HG02981 (cell line): ENCODE measurements around the gene TFB2M.
A peak's percentile ranks its signal among the peaks of the same experiment; 100 is the strongest.
"Not testable (repeated sequence)": the region's sequence is repeated elsewhere in the genome, so short reads cannot be mapped to it uniquely, and the experiment has no call there.

Experiments
- ATAC-seq: cut with Tn5 transposase; IDR thresholded peaks from one replicate; pipeline ENCODE4 v1.9.1; 2021; ENCODE audit warnings: mild to moderate bottlenecking, moderate library complexity; ENCODE audit not compliant: unreplicated experiment

TFB2M gene

DNA sequence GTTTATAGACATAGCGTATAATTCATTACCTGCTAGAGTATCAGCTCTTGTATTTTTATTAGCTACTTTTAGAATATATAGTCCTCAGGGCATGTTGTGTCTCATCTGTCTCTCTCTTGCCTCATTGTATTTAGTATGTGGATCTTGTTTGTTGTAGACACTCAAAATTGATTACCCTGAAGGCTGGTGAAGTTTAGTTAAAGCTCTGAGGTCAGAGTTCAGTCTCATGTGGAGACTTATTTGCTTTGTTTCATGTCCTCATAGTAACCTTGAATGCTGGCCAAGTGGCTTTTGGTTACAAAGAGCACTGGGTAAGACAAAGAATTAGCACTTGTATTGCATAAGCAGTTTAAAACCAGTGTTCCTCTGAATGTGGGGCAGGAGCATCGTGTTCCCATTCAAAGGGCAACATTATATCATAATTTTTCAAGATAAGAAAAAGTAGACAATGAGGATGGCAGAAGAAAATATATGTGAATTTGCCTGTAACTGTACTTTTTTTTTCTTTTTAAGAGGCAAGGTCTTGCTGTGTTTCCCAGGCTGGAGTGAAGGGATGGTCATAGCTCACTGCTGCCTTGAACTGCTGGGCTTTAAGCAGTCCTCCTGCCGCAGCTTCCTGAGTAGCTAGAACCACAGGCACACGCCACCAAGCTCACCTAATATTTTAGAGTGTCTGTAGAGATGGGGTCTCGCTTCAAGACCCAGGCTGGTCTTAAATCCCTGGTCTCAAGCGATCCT, 17.6 kb upstream of the TFB2M start:
- no peak for ATAC-seq

DNA sequence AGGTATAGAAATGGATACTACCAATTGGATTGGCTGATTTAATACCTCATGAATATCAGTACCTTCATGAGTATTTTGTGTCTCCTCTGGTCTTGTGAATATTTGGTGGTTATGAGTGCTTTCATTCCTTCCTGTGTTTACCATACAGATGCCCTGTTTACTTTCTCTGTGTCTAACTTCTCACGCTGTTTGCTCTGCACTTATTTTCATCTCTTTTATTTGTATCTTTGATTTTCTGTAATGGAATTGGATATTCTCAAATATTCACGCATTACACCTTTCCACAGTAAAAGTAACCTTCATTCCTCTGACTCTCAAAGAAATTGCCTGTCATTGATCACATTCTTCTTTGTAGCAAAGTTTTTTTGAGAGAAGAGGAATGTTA, 17.0 kb upstream of the TFB2M start:
- ATAC-seq: no peak

DNA sequence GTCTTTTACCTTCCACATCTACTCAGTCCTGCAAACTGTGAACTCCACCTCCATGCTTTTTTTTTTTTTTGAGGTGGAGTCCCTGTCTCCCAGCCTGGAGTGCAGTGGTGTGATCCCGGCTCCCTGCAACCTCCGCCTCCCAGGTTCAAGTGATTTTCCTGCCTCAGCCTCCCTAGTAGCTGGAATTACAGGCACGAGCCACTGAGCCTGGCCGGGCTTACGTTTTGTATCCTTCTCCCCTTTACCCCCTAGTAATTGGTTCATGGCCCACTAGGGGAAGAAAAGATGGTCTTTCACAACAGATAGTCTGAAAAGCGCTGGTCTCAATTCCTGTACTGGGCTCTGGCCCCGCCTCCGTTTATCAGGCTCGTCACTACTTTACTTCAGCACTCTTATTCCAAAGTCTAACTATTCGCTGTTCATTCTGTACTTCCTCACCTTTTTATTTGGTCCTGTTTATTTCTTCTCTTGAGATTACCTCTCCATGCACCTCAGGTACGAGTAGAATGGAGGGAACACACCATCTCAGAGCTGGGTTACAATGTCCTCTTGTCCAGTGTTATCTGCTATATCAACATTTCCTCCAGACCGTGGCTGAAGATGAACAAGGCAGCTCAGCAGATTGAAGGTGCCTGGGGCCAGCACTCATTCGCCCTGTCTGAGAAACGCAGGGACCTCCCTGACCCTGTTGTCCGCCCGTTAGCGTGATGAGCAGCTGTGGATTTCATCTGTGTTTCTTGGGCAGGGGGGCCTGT, 16.4 kb upstream of the TFB2M start:
- no peak for ATAC-seq

DNA sequence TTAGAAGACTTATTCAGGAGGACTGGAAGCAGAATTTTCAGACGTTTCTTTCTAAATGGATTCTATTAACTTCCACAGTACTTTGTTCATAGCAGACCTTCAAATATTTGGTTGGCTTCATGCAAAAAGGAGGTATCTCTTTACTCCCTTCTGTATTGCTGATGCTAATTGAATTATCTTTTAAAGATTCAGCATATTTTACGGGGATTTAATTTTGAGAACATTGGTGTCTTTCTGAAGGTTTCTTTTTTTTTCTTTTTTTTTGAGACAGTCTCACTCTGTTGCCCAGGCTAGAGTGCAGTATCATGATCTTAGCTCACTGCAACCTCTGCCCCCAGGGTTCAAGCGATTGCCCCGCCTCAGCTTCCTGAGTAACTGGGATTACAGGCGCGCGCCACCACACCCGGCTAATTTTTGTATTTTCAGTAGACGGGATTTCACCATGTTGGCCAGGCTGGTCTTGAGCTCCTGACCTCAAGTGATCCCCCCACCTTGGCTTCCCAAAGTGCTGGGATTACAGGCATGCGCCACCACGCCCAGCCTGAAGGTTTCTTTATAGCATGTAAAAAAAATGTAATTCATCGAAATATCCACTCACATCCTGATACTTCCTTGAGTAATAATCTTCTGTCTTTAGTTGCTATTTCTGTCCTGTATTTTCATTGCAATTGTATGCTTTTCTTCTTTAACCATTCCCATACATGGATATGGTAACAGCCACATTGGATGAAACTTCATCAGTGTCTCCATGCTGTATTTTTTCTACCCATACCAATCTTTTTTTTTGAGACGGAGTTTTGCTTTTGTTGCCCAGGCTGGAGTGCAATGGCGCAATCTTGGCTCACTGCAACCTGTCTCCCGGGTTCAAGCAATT, 14.7 kb upstream of the TFB2M start:
- ATAC-seq: no peak

DNA sequence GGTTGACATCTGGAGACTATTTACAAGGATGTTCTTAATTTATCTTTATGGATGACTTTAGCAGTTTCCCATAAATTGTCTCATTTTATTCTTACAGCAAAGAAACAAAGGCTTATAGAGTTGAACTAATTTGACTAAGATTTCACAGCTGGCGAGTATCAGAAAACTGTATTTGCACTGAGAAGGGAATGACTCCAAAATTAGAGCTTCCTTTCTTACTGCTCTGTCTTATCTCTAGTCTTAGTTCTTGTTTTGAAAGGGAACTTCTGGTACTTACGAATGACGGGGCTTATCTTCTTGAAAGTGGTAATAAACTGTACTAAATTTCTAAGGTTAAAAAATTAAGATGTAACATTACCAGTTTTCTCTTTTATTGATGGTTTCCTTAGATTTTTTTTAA, 13.8 kb upstream of the TFB2M start:
- peak; percentile 74 for ATAC-seq

DNA sequence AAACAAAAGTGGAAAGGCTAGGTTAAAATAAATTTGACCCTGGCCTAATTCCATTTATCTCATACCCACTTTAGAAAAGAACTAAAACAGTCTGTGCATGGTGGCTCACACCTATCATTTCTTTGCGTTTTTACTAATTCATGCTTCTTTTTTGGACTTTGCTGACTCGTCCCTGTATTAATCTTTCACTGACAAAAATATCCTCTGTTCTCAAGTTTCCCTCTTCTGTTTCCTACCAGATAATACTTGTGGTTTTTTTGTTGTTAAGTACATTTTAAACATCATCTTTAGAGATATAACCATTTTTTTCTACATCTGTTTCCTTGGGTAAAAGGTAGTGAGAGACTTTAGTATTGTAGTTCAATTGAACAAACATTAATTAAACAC, 11.7 kb upstream of the TFB2M start:
- ATAC-seq: no peak

DNA sequence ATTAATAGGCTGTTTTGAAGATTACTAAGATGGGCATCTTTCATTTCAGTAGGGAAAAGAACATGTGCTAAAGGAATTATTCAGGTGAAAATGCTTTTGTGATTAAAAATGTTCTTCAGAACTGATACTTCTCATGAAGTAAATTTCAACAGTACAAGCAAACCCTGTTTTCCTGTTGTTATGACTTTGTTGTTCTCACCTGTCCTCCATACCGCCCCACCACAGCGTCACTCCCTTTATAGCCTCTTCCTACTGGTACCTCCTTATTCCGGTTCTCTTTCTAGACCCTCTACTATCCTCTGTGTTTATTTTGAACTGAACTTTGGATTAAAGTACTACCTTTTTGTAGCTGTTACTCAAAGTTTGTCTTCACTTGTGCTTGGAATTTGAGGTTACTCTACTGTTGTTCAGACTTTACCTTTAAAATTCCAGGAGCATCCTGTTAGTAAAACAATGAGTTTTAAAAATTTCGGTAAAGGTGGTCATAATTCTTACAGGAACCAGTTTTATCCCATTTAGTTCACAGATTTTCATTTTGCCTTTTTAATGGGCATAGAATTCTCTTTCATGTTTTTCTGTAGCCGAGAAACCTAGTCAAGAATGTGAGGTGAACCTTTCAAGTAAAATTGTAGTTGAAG, 11.1 kb upstream of the TFB2M start:
- no peak for ATAC-seq

DNA sequence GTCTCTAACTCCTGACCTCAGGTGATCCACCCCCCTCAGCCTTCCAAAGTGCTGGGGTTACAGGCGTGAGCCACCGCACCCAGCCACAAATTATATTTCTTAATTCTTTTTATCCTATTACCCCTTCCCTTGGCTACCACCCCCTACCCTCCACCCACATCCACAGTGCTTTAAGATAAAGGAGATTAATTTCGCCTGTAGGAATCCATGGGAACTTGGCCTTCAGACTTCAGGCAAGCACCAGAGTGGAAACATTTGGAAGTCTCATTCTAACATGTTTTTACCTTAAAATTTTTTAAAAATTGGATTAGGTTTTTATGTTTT, 10.6 kb upstream of the TFB2M start:
- ATAC-seq: no peak

DNA sequence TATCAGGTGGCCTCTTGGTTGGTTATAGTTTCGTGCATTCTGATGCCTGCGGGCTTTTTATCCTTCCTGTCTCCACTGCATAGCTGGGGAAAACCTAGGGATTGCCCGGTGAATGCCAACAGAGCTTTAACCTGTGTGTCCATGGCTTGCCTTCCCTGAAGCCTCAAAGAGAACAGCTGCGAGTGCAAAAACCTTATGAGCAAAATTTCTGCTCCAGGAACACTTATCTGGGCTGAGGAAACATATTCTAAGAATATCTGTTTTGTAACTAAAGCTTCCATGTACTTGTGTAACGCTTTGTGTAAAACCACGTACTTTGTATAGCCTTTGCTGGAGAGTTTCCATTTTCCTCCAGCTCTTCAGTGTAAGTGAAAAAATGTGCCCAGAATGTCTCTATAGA, 7.4 kb upstream of the TFB2M start:
- ATAC-seq: no peak

DNA sequence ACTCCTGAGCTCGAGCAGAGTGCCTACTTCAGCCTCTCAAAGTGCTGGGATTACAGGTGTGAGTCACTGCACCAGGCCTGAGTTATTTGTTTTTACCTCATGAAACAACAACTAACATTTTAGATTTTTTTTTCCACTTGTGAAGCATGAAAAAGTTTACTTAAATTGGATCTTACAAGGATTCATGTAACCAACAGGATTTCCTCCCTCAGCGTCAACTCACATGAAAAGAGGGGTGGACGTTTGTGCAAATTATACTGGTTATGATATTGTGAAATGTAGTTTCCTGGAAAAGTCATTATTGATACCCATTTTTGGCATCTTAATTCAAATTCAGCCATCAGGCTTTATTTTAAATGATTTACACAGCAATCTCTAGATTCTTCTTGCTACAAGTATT, 6.7 kb upstream of the TFB2M start:
- no peak for ATAC-seq

DNA sequence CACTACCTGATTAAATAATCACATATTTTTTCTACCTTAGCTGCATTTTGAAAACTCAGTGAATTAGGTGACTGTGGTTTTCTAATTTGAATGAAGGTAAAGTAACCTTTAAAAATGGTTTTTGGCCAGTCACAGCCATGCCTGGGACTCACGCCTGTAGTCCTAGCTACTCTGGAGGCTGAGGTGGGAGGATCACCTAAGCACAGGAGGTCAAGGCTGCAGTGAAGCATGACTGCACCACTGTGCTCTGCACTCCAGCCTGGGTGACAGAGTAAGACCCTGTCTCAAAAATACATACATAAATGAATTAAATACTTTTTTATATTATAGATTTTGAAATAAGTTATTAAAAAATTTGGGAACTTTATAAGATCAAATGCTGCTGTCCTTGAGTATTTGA, 5.9 kb upstream of the TFB2M start:
- no peak for ATAC-seq

DNA sequence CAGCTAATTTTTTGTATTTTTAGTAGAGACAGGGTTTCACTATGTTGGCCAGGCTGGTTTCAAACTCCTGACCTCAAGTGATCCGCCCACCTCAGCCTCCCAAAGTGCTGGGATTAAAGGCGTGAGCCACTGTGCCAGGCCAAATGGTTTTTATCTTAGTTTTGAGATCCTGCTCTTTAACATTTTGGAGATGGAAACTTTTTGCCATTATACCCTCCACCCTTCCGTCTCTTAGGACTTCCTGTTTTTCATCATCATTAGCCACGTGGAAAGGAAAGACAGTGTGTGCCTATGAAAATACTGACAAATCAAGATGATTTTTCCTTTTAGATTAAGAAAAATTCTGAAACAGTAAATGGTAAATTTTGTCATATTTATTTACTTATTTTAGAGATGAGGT, 5.2 kb upstream of the TFB2M start:
- not testable (repeated sequence) for ATAC-seq

DNA sequence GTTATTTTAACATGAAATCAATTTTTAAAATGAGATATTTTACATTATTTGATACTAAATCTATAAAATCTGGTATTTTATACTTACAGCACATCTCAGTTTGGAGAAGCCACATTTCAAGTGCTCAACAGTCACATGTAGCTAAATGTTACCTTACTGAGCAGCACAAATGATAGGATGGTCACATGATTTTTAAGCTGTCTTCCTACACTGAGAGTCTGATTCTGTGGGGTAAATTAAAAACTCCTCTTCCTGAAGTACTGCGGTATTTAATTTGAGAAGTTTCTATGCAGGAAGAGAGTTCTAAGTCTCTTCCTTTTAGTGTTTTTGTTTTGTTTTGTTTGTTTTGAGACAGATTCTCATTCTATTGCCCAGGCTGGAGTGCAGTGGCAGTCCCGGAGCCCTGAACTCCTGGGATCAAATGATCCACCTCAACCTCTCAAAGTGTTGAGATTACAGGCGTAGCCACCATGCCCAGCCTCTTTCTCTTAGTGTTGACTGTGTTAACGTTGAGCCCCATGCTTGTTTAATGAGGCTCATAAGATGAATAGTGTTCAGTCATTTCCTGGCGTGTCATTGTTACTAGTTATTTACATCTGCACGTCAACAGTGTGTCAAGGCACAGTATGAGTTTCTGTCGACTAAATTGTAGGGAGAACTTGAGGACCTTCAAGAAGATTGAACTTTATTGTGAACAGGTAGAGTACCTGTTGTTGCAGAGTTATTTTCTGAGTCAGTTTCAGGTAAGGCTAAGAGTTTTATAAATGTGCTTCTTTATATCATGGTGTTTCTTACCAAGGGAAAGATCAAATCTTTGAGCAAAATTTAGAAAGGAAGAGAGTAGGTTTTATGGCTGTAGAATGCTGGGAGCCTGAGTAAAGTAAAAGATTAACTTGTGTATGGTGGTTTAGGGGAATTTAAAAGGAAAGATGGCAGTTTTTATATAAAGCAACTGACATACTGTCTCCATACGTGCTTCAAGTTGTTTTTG, 3.5 kb upstream of the TFB2M start:
- ATAC-seq: no peak

DNA sequence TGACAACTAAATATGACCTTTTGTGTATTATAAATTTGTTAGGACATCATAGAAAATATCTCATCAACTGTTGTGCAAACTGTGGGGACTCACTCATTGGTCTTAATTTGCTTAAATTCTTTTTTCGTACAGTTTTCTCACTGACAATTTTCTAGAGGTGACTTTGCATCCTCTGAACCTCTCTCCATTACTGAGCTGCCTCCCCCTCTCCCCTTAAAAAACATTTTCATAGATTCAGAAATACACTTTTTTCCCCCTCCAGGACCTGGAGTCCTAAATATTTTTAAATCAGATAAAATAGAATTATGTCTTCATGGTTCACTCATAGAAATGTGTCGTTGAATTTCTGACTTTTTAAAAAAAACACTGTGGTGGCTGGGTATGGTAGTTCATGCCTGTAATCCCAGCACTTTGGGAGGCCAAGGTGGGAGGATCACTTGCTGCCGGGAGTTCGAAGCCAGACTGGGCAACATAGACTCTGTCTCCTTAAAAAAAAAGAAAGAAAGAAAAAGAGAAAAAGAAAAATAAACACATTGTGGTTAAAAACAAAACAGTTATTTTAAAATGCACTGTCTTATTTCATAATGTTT, 1.7 kb upstream of the TFB2M start:
- ATAC-seq: no peak

DNA sequence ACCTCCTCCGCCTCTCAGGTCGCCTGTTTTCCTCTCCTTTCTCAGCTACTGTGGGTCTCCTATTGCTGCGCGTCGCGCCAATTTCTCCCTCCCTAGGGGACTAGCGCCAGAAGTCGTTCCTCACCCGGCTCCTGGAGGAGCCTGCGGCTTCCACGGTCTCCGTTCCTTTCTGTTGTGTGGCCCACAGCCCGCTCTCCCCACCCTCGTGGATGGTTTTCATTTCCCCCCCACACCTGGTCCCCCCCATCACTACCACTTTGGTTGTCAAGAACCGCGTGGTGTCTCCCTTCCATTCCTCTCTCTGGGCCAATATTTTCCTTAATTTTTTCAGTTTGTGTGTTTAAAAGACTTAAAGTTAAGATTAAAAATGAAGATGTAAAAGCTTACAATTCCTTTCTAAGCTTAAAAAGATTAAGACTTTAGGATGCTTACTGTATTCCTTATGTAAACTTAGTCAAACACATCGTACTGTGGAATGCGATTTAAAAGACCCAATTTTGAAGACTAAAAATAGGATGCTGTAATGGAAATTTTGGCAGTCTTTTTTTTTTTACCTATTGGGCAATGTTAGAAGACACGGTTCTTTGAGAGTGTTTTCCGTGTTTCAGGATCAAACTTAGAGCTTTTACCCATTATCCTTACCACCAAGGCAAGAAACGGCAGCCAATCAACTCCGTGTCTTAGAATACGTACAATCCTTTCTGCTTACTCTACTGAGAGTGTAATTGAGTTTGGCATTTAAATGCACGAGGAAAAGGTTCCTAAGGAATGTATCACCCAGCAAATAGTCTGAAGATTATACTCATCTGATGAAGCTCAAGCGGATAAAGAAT, 968 bp upstream of the TFB2M start:
- peak; percentile 14 for ATAC-seq

DNA sequence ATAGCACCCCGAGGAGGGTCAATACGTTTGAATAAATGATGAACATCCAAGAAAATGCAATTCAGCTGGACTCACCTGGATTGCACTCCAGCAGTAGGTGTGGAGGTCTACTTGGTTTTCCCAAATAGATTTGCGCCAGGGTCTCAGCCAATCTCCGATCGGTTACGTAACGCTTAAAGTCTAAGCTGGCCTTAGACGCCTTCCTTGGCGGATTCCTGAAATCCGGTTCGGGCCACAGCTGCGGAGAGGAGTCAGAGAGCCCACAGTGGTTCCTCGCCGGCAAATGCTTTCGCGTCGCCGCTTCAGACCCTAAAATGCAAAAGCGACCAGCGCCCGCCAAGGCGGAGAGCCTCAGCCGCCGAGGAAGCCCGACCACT, 322 bp downstream of the TFB2M start:
- ATAC-seq: peak; percentile 1

DNA sequence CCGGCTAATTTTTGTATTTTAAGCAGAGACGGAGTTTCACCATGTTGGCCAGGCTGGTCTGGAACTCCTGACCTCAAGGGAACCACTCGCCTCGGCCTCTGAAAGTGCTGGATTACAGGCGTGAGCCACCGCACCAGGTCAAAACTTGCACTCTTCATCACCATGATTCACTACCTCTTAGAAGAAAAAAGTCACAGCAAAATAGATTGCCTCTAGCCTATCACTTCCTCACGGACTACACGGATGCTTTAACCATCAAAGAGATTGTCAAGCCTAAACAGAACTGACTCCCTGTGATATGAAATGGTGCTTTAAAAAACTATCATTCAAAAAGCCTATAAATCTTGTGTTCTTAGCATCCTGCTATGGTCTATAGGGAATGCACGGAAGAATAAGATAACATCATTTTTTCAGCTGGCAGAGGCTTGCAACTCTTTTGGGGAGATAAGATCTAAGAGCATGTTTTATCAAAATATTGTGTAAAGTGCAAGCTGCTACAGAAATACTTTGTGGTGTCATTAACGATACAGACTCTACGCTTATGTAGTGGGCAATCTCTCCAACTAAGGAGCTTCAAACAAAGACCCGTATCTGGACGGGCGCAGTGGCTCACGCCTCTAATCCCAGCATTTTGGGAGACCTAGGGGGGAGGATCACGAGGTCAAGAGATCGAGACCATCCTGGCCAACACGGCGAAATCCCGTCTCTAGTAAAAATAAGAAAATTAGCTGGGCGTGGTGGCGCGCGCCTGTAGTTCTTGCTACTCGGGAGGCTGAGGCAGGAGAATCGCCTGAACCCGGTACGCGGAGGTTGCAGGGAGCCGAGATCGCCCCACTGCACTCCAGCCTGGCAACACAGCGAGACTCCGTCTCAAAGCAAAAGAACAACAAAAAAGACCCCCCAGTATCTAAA, 966 bp downstream of the TFB2M start:
- no peak for ATAC-seq

DNA sequence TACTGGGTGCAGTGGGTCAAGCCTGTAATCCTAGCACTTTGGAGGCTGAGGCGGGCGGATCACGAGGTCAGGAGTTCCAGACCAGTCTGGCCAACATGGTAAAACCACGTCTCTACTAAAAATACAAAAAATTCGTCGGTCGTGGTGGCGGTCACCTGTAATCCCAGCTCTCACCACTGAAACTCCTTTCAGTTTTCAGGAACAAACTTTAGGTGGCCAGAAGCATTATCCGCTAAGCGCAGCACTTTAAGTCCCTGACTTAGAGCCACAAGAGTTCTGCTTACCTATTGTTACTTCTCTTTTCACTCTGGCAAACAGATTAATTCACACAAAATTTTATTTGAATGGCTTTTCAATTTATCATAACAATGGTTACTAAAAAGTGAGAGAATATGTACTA, 5.2 kb downstream of the TFB2M start:
- ATAC-seq: not testable (repeated sequence)
